Neuronal stem cell (in vitro differentiated cells): ENCODE measurements around the gene IFNLR1. TPM values are rescaled to one million over a fixed set of nuclear protein-coding genes. Genes with fewer than 3 reads are reported as not detected.

Source experiments
- DNase-seq: peaks from one replicate; pipeline ENCODE4 v3.0.0-alpha.2; 2013; ENCODE audit warnings: low spot score
- H2AFZ ChIP-seq: one replicate; pipeline ENCODE4 v1.6.1; 2013; ENCODE audit warnings: mild to moderate bottlenecking, low read length, inconsistent platforms
- H2AK5ac ChIP-seq: 2 replicates; pipeline ENCODE4 v1.6.1; 2013; ENCODE audit warnings: low read depth, mild to moderate bottlenecking, inconsistent platforms, low read length, moderate library complexity, mixed read lengths
- H2BK120ac ChIP-seq: 2 replicates; pipeline ENCODE4 v1.6.1; 2013; ENCODE audit warnings: low read depth, mild to moderate bottlenecking, inconsistent platforms, low read length, moderate library complexity, mixed read lengths
- H2BK12ac ChIP-seq: one replicate; pipeline ENCODE4 v1.6.1; 2013; ENCODE audit warnings: low read length, inconsistent platforms
- H2BK15ac ChIP-seq: 2 replicates; pipeline ENCODE4 v1.6.1; 2013; ENCODE audit warnings: mild to moderate bottlenecking, low read length, inconsistent platforms, mixed read lengths
- H2BK5ac ChIP-seq: one replicate; pipeline ENCODE4 v1.6.1; 2013; ENCODE audit warnings: inconsistent platforms, mild to moderate bottlenecking, low read length, moderate library complexity
- H3K14ac ChIP-seq: one replicate; pipeline ENCODE4 v1.6.1; 2013; ENCODE audit warnings: low read length, inconsistent platforms
- H3K18ac ChIP-seq: 2 replicates; pipeline ENCODE4 v1.6.1; 2013; ENCODE audit warnings: low read length, inconsistent platforms
- H3K23ac ChIP-seq: 2 replicates; pipeline ENCODE4 v1.6.1; 2013; ENCODE audit warnings: low read depth, mild to moderate bottlenecking, mixed read lengths, low read length, inconsistent platforms; ENCODE audit not compliant: poor library complexity
- H3K27ac ChIP-seq: replicated peaks from 3 replicates; pipeline ENCODE4 v1.5.1; 2013; ENCODE audit warnings: low read length, inconsistent platforms
- H3K27me3 ChIP-seq, 3 experiments: 2 replicates each; pipeline ENCODE4 v1.6.1; 2013; ENCODE audit warnings: low read length in 3 of 3, mild to moderate bottlenecking in 2 of 3, inconsistent platforms in 1 of 3, low read depth in 1 of 3, mixed read lengths in 1 of 3, moderate library complexity in 1 of 3; ENCODE audit not compliant: control insufficient read depth in 3 of 3, insufficient read depth in 3 of 3
- H3K36me3 ChIP-seq, 2 donors: replicated peaks in 1 of 2; 2 replicates each; pipeline ENCODE4 v1.6.1; 2013; ENCODE audit warnings: low read length in 2 of 2; ENCODE audit not compliant: control insufficient read depth in 2 of 2, insufficient read depth in 2 of 2
- H3K4ac ChIP-seq: 2 replicates; pipeline ENCODE4 v1.6.1; 2013; ENCODE audit warnings: inconsistent platforms, mild to moderate bottlenecking, low read length, moderate library complexity
- H3K4me1 ChIP-seq, 2 donors: 1 replicate in 1 of 2; 2 replicates in 1 of 2; pipeline ENCODE4 v1.6.1; 2013; ENCODE audit warnings: low read length in 2 of 2, low read depth in 1 of 2; ENCODE audit not compliant: control insufficient read depth in 2 of 2, insufficient read depth in 1 of 2
- H3K4me2 ChIP-seq: one replicate; pipeline ENCODE4 v1.6.1; 2013; ENCODE audit warnings: mild to moderate bottlenecking, low read length, inconsistent platforms; ENCODE audit not compliant: insufficient read depth, poor library complexity, severe bottlenecking
- H3K4me3 ChIP-seq, 2 donors: 2 replicates each; pipeline ENCODE4 v1.5.1; 2013; ENCODE audit warnings: low read length in 2 of 2, mild to moderate bottlenecking in 2 of 2, inconsistent platforms in 1 of 2, moderate library complexity in 1 of 2
- H3K79me1 ChIP-seq: one replicate; pipeline ENCODE4 v1.6.1; 2013; ENCODE audit warnings: low read depth, mild to moderate bottlenecking, inconsistent platforms, low read length, moderate library complexity
- H3K9ac ChIP-seq: one replicate; pipeline ENCODE4 v1.6.1; 2013; ENCODE audit warnings: mild to moderate bottlenecking, low read depth, low read length, inconsistent platforms; ENCODE audit not compliant: poor library complexity
- H3K9me3 ChIP-seq, 2 donors: replicated peaks in 1 of 2; 2 replicates each; pipeline versions ENCODE3 to v1.6.1; 2013; ENCODE audit warnings: low read length in 2 of 2, mild to moderate bottlenecking in 2 of 2, inconsistent platforms in 1 of 2, low read depth in 1 of 2, mixed read lengths in 1 of 2, moderate library complexity in 1 of 2; ENCODE audit not compliant: control insufficient read depth in 2 of 2, insufficient read depth in 1 of 2
- H4K8ac ChIP-seq: one replicate; pipeline ENCODE4 v1.6.1; 2013; ENCODE audit warnings: low read depth, mild to moderate bottlenecking, inconsistent platforms, low read length, moderate library complexity
- H4K91ac ChIP-seq: one replicate; pipeline ENCODE4 v1.6.1; 2013; ENCODE audit warnings: low read length, low read depth, mild to moderate bottlenecking, inconsistent platforms; ENCODE audit not compliant: poor library complexity
- WGBS, 2 donors: extraction: QIAGEN DNeasy Blood & Tissue Kit; methylation state at CpG; one replicate each; pipeline ENCODE4 v1.1.7; 2013; ENCODE audit warnings: missing lambda C conversion rate in 2 of 2, mixed read lengths in 1 of 2; ENCODE audit not compliant: insufficient read length in 2 of 2, insufficient replicate concordance in 1 of 2; ENCODE audit errors: extremely low coverage in 2 of 2; 5-methylcytosine and 5-hydroxymethylcytosine counted together
- polyA plus RNA-seq, 2 experiments: library from polyadenylated mRNA; stranded (reverse); fragments of 200-250 nt; gene quantifications; one replicate each; pipeline ENCODE4 v1.2.3, GENCODE V29; 2013

Gene IFNLR1
- 0.45 TPM for polyA plus RNA-seq (2013, experiment 1 of 2)
- 0.69 TPM for polyA plus RNA-seq (2013, experiment 2 of 2)

- H3K18ac ChIP-seq, result peak within 1 kb of the TSS; percentile 83
- H3K14ac ChIP-seq, result no peak within 1 kb of the TSS
- peak within 1 kb of the TSS; percentile 71 for H2AFZ ChIP-seq
- H3K9ac ChIP-seq, result peak within 1 kb of the TSS; percentile 66
- H3K4ac ChIP-seq, result no peak within 1 kb of the TSS
- H3K4me1 ChIP-seq, result peaks cover 0 to 6% of the 10 kb centered on the region in 2 donors
- H2AK5ac ChIP-seq, result peak within 1 kb of the TSS; percentile 61
- peak within 1 kb of the TSS; percentile 5 for H2BK5ac ChIP-seq
- H3K4me2 ChIP-seq, result peak within 1 kb of the TSS; percentile 97
- DNase-seq, result no peak
- H3K27me3 ChIP-seq, result peaks cover 6 to 54% (median 23%) of the 10 kb centered on the region in 3 experiments
- H3K36me3 ChIP-seq, result no peaks in the 10 kb centered on the region
- WGBS, 2 donors, result no CpG with 5 or more reads among the region's 74 CpGs
- peak within 1 kb of the TSS in 1 of 2 donors; percentile 82 for H3K4me3 ChIP-seq
- H2BK120ac ChIP-seq, result peak within 1 kb of the TSS; percentile 73
- H2BK15ac ChIP-seq, result peak within 1 kb of the TSS; percentile 39
- H3K79me1 ChIP-seq, result no peaks in the 10 kb centered on the region
- H4K8ac ChIP-seq, result peak within 1 kb of the TSS; percentile 26
- H2BK12ac ChIP-seq, result no peak within 1 kb of the TSS
- H3K9me3 ChIP-seq, result no peaks in the 10 kb centered on the region
- H3K23ac ChIP-seq, result peak within 1 kb of the TSS; percentile 70
- H4K91ac ChIP-seq, result no peak within 1 kb of the TSS
- no peak within 1 kb of the TSS for H3K27ac ChIP-seq
Measured at GRCh38 chr1:24186993-24187790, at the start of gene IFNLR1. TSS of gene IFNLR1 (minus strand) at chr1:24187289. CDS start at chr1:24187248, 41 bp downstream.

GRCh38 chr1:24235921-24236788 lies 49.1 kb upstream of the IFNLR1 start:
- DNase-seq, result no peak
- Histone ChIP-seq H3K27me3 (peaks cover 0 to 3% (median 0%) of the 10 kb centered on the region in 3 experiments), H3K23ac (no peak overlapping the region), H2BK5ac (no peak overlapping the region), H3K36me3 (no peaks in the 10 kb centered on the region), H3K14ac (no peak overlapping the region), H3K4me3 (no peak overlapping the region), H4K8ac (no peak overlapping the region), H2BK15ac (no peak overlapping the region), H3K9ac (no peak overlapping the region), H4K91ac (no peak overlapping the region), H2BK12ac (no peak overlapping the region), H3K18ac (peak overlapping the region; percentile 4), H3K4ac (no peak overlapping the region), H2AFZ (no peak overlapping the region), H3K4me2 (no peak overlapping the region), H3K9me3 (peaks cover 0 to 3% of the 10 kb centered on the region in 2 donors), H3K79me1 (no peaks in the 10 kb centered on the region), H3K27ac (no peak overlapping the region), H3K4me1 (peaks cover 0 to 9% of the 10 kb centered on the region in 2 donors), H2BK120ac (no peak overlapping the region), H2AK5ac (no peak overlapping the region)
- no CpG with 5 or more reads among the region's 17 CpGs for WGBS, 2 donors

- Histone ChIP-seq H3K27ac (no peak overlapping the region), H4K8ac (no peak overlapping the region), H3K4ac (no peak overlapping the region), H3K4me1 (peaks cover 0 to 9% of the 10 kb centered on the region in 2 donors), H3K23ac (no peak overlapping the region), H3K27me3 (peaks cover 0 to 3% (median 0%) of the 10 kb centered on the region in 3 experiments), H3K4me3 (no peak overlapping the region), H3K79me1 (no peaks in the 10 kb centered on the region), H2BK12ac (no peak overlapping the region), H3K18ac (no peak overlapping the region), H3K14ac (no peak overlapping the region), H2AFZ (no peak overlapping the region), H4K91ac (no peak overlapping the region), H3K4me2 (no peak overlapping the region), H2AK5ac (no peak overlapping the region), H3K36me3 (no peaks in the 10 kb centered on the region), H2BK15ac (no peak overlapping the region), H3K9ac (no peak overlapping the region), H2BK5ac (no peak overlapping the region), H2BK120ac (no peak overlapping the region), H3K9me3 (peaks cover 0 to 3% of the 10 kb centered on the region in 2 donors)
- no peak for DNase-seq
- no CpG with 5 or more reads among the region's 9 CpGs for WGBS, 2 donors
Measured at GRCh38 chr1:24233684-24234600, 46.9 kb upstream of the IFNLR1 start.
